Brain microvascular endothelial cell (primary cell): ENCODE results near the gene LYPD6.

Experiments
- DNase-seq: peaks from one replicate; pipeline ENCODE4 v3.0.0-alpha.2; 2020
- H3K27ac ChIP-seq: fragments of 250-450 bp; sonication (Bioruptor Pico); 2 replicates; pipeline ENCODE4 v1.5.1; 2020; ENCODE audit warnings: mild to moderate bottlenecking, moderate library complexity
- H3K27me3 ChIP-seq: fragments of 250-450 bp; sonication (Bioruptor Pico); replicated peaks from 2 replicates; pipeline ENCODE4 v1.5.1; 2020; ENCODE audit warnings: mild to moderate bottlenecking
- H3K36me3 ChIP-seq: fragments of 250-450 bp; sonication (Bioruptor Pico); replicated peaks from 2 replicates; pipeline ENCODE4 v1.5.1; 2020; ENCODE audit warnings: mild to moderate bottlenecking
- H3K4me3 ChIP-seq: 2 replicates; pipeline ENCODE4 v1.5.1; 2011; ENCODE audit warnings: low read depth, mild to moderate bottlenecking, control low read depth, low read length, moderate library complexity
- CTCF ChIP-seq: IDR thresholded peaks from 2 replicates; pipeline ENCODE4 v1.5.1; 2011; ENCODE audit warnings: low read depth, mild to moderate bottlenecking, moderate library complexity, low read length, control low read depth, inconsistent platforms; ENCODE audit errors: missing control alignments
- in situ Hi-C: cut with HindIII; loops from 2 replicates; pipeline ENCODE4 v1.10.0; 2017; ENCODE audit warnings: low sequenced_read_pairs, low pct_ligation_motif_present

Gene LYPD6

GRCh38 chr2:149365931-149366583 lies 35.7 kb downstream of the LYPD6 start:
- Histone ChIP-seq H3K27ac (no peak overlapping the region), H3K4me3 (no peak overlapping the region), H3K27me3 (no peaks in the 10 kb centered on the region), H3K36me3 (no peaks in the 10 kb centered on the region)
- no peak for TF ChIP-seq CTCF
- in situ Hi-C loops: no loop called here
- DNase-seq: no peak

- H3K36me3 ChIP-seq: no peaks in the 10 kb centered on the region
- DNase-seq: no peak
- in situ Hi-C loops: no loop called here
These were observed 39.8 kb downstream of the LYPD6 start for GRCh38 chr2:149370061-149370775.

GRCh38 chr2:149371476-149371875 lies 41.1 kb downstream of the LYPD6 start:
- in situ Hi-C loops: no loop called here
- Histone ChIP-seq H3K4me3 (no peak overlapping the region), H3K27me3 (no peaks in the 10 kb centered on the region), H3K36me3 (no peaks in the 10 kb centered on the region), H3K27ac (no peak overlapping the region)
- TF ChIP-seq CTCF: no peak
- DNase-seq: no peak

More at GRCh38 chr2:149370061-149370775, 39.8 kb downstream of the LYPD6 start:
- Histone ChIP-seq H3K27me3 (no peaks in the 10 kb centered on the region), H3K4me3 (no peak overlapping the region), H3K27ac (no peak overlapping the region)
- no peak for TF ChIP-seq CTCF

GRCh38 chr2:149375801-149376361 lies 45.5 kb downstream of the LYPD6 start:
- Histone ChIP-seq H3K27me3 (no peaks in the 10 kb centered on the region), H3K36me3 (no peaks in the 10 kb centered on the region), H3K4me3 (no peak overlapping the region), H3K27ac (no peak overlapping the region)
- TF ChIP-seq CTCF: no peak
- DNase-seq: peak; percentile 75
- in situ Hi-C loops: no loop called here

GRCh38 chr2:149380205-149380604 lies 49.8 kb downstream of the LYPD6 start:
- Histone ChIP-seq H3K27ac (no peak overlapping the region), H3K27me3 (no peaks in the 10 kb centered on the region), H3K36me3 (no peaks in the 10 kb centered on the region), H3K4me3 (no peak overlapping the region)
- no peak for TF ChIP-seq CTCF
- in situ Hi-C loops: no loop called here
- DNase-seq: no peak
